Glomerular endothelial cell (primary cell): Measurements from ENCODE around the gene CHGA. TPM values are rescaled to one million over a fixed set of nuclear protein-coding genes. Genes with fewer than 3 reads are reported as not detected.

Source experiments
- DNase-seq: peaks from one replicate; pipeline ENCODE4 v3.0.0-alpha.2; 2011; ENCODE audit warnings: low read depth, low spot score; ENCODE audit errors: extremely low read depth
- total RNA-seq: library from RNA; depleted of rRNA; stranded (reverse); fragments of >200 nt; gene quantifications from 2 replicates; pipeline ENCODE4 v1.2.3, GENCODE V29; 2015

CHGA gene
- total RNA-seq, result 0.29 and 5.3 TPM in 2 replicates

- no peak for DNase-seq
Measured at GRCh38 chr14:92922883-92923743, at the start of gene CHGA. TSS of gene CHGA (plus strand) at chr14:92923150. CDS start at chr14:92923360, 210 bp downstream.

- DNase-seq, result no peak
Measured at GRCh38 chr14:92874962-92875661, 47.8 kb upstream of the CHGA start.

GRCh38 chr14:92877757-92878431 is 45.1 kb upstream of the CHGA start:
- DNase-seq, result no peak

- DNase-seq, result no peak
Measured at GRCh38 chr14:92880351-92880750, 42.6 kb upstream of the CHGA start.

GRCh38 chr14:92880851-92881250 is 42.1 kb upstream of the CHGA start:
- DNase-seq, result no peak

- DNase-seq, result no peak
Measured at GRCh38 chr14:92883066-92883465, 39.9 kb upstream of the CHGA start.

GRCh38 chr14:92884410-92884809 is 38.5 kb upstream of the CHGA start:
- DNase-seq, result no peak

GRCh38 chr14:92885279-92886061 is 37.5 kb upstream of the CHGA start:
- DNase-seq, result no peak

GRCh38 chr14:92886337-92886736 is 36.6 kb upstream of the CHGA start:
- DNase-seq, result no peak

GRCh38 chr14:92887157-92887556 is 35.8 kb upstream of the CHGA start:
- no peak for DNase-seq

GRCh38 chr14:92888896-92889295 is 34.1 kb upstream of the CHGA start:
- no peak for DNase-seq

- no peak for DNase-seq
Measured at GRCh38 chr14:92890830-92891588, 31.9 kb upstream of the CHGA start.

GRCh38 chr14:92892589-92892988 is 30.4 kb upstream of the CHGA start:
- no peak for DNase-seq

- DNase-seq, result no peak
Measured at GRCh38 chr14:92895352-92895878, 27.5 kb upstream of the CHGA start.

- no peak for DNase-seq
Measured at GRCh38 chr14:92897922-92898565, 24.9 kb upstream of the CHGA start.

GRCh38 chr14:92898566-92899131 is 24.3 kb upstream of the CHGA start:
- DNase-seq, result no peak

GRCh38 chr14:92900660-92901059 is 22.3 kb upstream of the CHGA start:
- no peak for DNase-seq

- DNase-seq, result no peak
Measured at GRCh38 chr14:92902191-92902590, 20.8 kb upstream of the CHGA start.

- DNase-seq, result no peak
Measured at GRCh38 chr14:92902726-92903125, 20.2 kb upstream of the CHGA start.
